SJSA1 (cell line): Measurements from ENCODE around the gene ZBTB20. TPM values are rescaled to one million over a fixed set of nuclear protein-coding genes. Genes with fewer than 3 reads are reported as not detected.

ENCODE experiments used
- DNase-seq, 2 experiments: peaks; one replicate each; pipeline ENCODE4 v3.0.0-alpha.2; 2015 to 2020; ENCODE audit warnings: low spot score in 2 of 2, low read depth in 1 of 2
- H3K27ac ChIP-seq: fragments of 250-450 bp; sonication (Bioruptor Pico); 2 replicates; pipeline ENCODE4 v1.5.1; 2020; ENCODE audit warnings: mild to moderate bottlenecking, moderate library complexity
- H3K27me3 ChIP-seq: fragments of 250-450 bp; sonication (Bioruptor Pico); replicated peaks from 2 replicates; pipeline ENCODE4 v1.5.1; 2020; ENCODE audit warnings: mild to moderate bottlenecking, moderate library complexity
- H3K36me3 ChIP-seq: fragments of 250-450 bp; sonication (Bioruptor Pico); 2 replicates; pipeline ENCODE4 v1.5.1; 2020; ENCODE audit warnings: mild to moderate bottlenecking
- H3K4me1 ChIP-seq: fragments of 250-450 bp; sonication (Bioruptor Pico); replicated peaks from 2 replicates; pipeline ENCODE4 v1.6.1; 2021; ENCODE audit warnings: mild to moderate bottlenecking
- H3K4me3 ChIP-seq: fragments of 250-450 bp; sonication (Bioruptor Pico); 2 replicates; pipeline ENCODE4 v1.5.1; 2020; ENCODE audit warnings: mild to moderate bottlenecking
- H3K9me3 ChIP-seq: fragments of 250-450 bp; sonication (Bioruptor Pico); replicated peaks from 2 replicates; pipeline ENCODE4 v1.5.1; 2020; ENCODE audit warnings: mild to moderate bottlenecking
- total RNA-seq: library from RNA; depleted of rRNA; stranded (reverse); fragments of >200 nt; shearing (Covaris generic); gene quantifications from 2 replicates; pipeline ENCODE4 v1.2.3, GENCODE V29; 2014

The ZBTB20 gene
- total RNA-seq, 1 experiment from 2014 or later = 18.2 TPM

DNA sequence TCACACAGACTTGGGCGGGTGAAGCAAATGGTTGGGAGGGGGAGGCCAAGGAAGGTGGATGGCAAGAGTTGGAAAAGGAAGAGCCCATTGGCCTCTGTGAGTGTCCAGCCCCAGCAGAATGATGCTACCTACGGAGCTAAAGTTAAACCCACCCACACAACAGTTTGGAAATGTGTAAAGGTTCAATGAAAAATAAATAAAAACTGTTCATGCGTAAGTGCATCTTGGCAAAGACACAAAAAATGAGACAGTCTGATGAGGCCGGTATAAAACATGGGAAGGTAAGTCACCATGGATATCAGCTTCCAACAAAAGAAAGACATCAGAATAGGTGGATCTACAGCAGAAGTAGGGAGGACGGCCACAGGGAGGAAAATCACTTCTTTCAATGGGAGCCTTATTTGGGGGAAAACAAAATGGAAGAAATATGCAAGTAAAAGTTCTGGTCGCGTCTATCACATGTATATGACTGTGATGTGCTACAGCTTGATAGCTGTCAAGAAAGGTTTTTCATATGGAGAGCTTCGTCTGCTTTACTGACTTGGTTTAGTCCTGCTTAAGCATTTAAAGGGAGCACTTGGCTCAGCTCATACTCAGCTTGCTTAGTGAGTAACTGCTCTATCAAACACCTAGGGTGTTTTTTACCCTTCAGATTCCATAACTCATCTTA lies 770.4 kb downstream of the ZBTB20 start:
- DNase-seq = no peak
- Histone ChIP-seq H3K4me1 (peaks cover 24% of the 10 kb centered on the region), H3K9me3 (no peaks in the 10 kb centered on the region), H3K27me3 (no peaks in the 10 kb centered on the region), H3K4me3 (no peak overlapping the region), H3K27ac (no peak overlapping the region), H3K36me3 (peaks cover 31% of the 10 kb centered on the region)

GRCh38 chr3:114375608-114376421 lies 771.3 kb downstream of the ZBTB20 start:
- Histone ChIP-seq H3K36me3 (peaks cover 32% of the 10 kb centered on the region), H3K27me3 (no peaks in the 10 kb centered on the region), H3K4me3 (no peak overlapping the region), H3K4me1 (peaks cover 16% of the 10 kb centered on the region), H3K9me3 (no peaks in the 10 kb centered on the region), H3K27ac (no peak overlapping the region)
- no peak for DNase-seq

DNA sequence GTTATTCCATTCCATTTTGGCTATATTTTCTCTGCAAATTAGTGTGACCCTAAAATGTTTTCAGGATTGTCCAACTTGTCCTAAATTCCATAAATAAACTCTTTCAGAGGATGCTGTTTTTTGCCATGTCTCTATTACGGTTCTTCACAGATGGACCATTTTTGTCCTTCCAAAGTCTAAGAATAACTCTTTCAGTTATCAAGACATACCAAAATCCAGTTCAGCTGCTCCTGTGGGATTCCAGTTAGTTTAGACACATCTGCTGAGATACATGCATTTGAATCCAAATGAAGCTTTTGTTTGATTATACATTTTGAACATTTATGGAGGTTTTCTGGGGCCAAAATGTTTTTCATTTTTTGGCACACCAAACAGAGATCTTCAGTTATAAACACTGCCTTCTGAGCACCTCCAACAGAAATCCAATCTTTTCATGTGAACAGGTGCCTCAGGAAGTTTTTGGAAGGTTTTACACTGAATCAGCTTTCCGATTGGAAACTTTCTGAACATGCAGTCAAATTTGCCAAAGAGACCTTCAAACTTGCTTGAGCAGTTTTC lies 772.6 kb downstream of the ZBTB20 start:
- Histone ChIP-seq H3K9me3 (no peaks in the 10 kb centered on the region), H3K27ac (no peak overlapping the region), H3K4me3 (no peak overlapping the region), H3K4me1 (peaks cover 4% of the 10 kb centered on the region), H3K27me3 (no peaks in the 10 kb centered on the region), H3K36me3 (peaks cover 27% of the 10 kb centered on the region)
- DNase-seq = no peak

- DNase-seq = no peak
- H3K27ac ChIP-seq = no peak overlapping the region
- no peaks in the 10 kb centered on the region for H3K4me1 ChIP-seq
- no peak overlapping the region for H3K4me3 ChIP-seq
- H3K9me3 ChIP-seq = no peaks in the 10 kb centered on the region
- 0 out of 2 replicates have a peak, but pooled peaks cover 9% of the 10 kb centered on the region for H3K36me3 ChIP-seq
- no peaks in the 10 kb centered on the region for H3K27me3 ChIP-seq
Measured at GRCh38 chr3:114370537-114371174, 776.4 kb downstream of the ZBTB20 start.

DNA sequence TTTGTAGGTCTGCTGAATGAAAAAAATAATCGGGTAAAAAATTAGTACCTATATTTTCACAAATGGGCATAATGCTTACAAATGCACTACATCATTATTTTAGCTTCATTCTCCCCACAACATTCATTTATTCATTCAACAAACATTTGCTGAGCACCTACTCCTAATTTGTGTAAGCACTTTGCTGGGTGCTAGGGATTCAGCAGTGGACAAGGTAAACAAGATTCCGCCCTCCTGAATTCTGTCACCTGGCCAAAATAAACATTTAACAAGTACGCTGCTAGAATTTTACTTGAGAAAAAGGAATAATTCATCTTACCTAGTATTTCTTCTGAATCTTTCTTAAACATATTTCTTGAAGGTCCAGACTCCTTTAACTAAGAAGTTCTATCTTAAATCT lies 781.2 kb downstream of the ZBTB20 start:
- H3K27me3 ChIP-seq = no peaks in the 10 kb centered on the region
- H3K36me3 ChIP-seq = no peaks in the 10 kb centered on the region
- peaks cover 7% of the 10 kb centered on the region; the same call in 1 of the 2 replicates for H3K4me1 ChIP-seq
- H3K4me3 ChIP-seq = no peak overlapping the region
- no peaks in the 10 kb centered on the region for H3K9me3 ChIP-seq
- no peak overlapping the region for H3K27ac ChIP-seq
- no peak for DNase-seq

DNA sequence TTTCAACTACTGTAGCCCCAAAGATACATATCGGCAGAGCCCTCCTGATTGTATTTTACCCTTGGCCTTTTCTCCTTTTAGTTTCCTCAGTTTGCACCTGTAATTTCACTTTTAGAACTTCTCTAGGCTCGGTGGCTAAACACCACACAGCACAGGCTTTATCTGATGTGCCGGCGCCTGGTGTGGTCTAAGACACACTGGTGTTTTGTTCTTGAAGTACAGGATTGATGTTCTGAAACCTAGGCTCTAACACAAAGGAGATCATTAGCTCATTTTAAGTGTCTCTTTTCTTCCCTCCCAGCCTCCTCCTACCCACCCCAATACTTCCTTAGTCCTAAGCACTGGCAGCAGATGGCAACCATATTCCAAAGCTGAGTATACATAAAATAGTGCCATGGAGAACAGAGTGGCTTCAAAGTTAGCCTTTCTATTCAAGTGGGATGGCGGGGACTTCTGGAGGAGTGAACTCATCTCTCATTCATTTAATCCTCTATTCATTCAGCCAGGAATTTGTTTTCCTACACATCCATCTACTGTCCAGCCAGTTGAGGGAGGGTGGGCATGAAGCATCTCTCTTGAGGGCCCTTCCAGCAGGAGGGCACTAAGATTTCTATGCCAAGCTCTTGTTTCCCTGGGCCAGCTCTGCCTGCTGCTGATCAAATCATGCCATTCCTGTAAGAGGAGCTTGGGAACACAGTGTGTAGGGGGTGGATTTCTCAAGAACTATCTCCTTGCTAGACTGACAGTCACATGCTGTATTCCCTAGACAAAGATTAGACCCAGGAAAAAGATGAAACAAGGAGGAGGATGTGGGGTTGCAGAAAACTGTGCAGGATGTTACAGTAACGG lies 782.1 kb downstream of the ZBTB20 start:
- Histone ChIP-seq H3K4me1 (peaks cover 7% of the 10 kb centered on the region; the same call in 1 of the 2 replicates), H3K27ac (no peak overlapping the region)
- DNase-seq = no peak

DNA sequence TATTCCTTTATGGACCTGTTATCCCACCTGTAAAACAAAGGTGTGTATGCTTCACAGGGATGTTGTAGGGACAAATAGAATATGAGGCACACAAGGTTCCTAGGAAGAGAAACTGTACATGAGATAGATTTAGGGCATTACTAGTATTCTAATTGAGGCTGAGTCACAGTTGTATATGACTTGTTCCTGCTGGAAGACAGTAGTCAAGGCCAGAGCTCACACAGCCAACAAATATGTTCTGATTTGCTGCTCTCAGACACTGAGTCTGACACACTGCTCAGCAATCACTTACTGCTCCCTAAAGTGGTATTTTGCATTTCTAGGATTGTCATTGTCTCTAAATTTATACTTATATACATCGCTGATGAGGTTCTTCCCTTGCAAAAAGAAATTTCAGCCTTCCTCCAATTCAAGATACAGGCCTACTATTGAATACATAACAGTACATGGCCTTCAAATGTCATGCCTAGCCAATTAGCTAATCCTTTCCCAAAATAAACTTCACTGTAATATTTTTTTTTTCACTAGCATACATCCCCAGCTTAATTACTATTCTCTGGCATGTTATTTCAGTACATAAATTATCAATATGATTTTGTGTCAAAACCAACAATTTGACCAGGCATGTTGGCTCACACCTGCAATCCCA lies 783.4 kb downstream of the ZBTB20 start:
- peaks cover 7% of the 10 kb centered on the region; the same call in 1 of the 2 replicates for H3K4me1 ChIP-seq
- H3K4me3 ChIP-seq = no peak overlapping the region
- H3K27ac ChIP-seq = no peak overlapping the region
- peak in 1 of 2 experiments; percentile 11 for DNase-seq
- no peaks in the 10 kb centered on the region for H3K9me3 ChIP-seq
- no peaks in the 10 kb centered on the region for H3K36me3 ChIP-seq
- H3K27me3 ChIP-seq = no peaks in the 10 kb centered on the region

More for the DNA sequence above, 782.1 kb downstream of the ZBTB20 start:
- Histone ChIP-seq H3K9me3 (no peaks in the 10 kb centered on the region), H3K27me3 (no peaks in the 10 kb centered on the region), H3K4me3 (no peak overlapping the region), H3K36me3 (no peaks in the 10 kb centered on the region)

- peak in 1 of 2 experiments; percentile 15 for DNase-seq
- Histone ChIP-seq H3K27ac (no peak overlapping the region), H3K36me3 (no peaks in the 10 kb centered on the region), H3K9me3 (no peaks in the 10 kb centered on the region), H3K4me1 (peaks cover 7% of the 10 kb centered on the region; the same call in 1 of the 2 replicates), H3K4me3 (no peak overlapping the region), H3K27me3 (no peaks in the 10 kb centered on the region)
Measured at GRCh38 chr3:114362815-114363214, 784.3 kb downstream of the ZBTB20 start.

DNA sequence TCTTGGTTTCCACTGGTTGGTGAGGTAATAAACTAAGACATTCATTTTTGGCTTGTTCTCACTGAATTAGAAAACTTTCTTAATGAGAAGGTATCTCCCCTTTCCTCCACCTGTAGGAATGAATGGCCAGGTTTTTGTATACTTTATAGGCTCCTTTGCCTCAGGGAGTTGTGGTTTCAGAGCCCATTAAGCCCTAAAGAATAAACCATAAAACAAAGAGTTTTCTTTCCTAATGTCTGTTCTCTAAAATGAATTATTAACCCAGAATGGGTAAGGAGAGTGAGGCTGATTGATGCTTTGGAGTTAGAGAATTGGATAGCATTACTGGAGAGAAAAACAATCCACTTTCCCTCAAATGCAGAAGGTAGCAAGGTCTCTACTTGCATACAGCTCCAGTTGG lies 785.7 kb downstream of the ZBTB20 start:
- Histone ChIP-seq H3K9me3 (no peaks in the 10 kb centered on the region), H3K27me3 (no peaks in the 10 kb centered on the region)
- DNase-seq = no peak

DNA sequence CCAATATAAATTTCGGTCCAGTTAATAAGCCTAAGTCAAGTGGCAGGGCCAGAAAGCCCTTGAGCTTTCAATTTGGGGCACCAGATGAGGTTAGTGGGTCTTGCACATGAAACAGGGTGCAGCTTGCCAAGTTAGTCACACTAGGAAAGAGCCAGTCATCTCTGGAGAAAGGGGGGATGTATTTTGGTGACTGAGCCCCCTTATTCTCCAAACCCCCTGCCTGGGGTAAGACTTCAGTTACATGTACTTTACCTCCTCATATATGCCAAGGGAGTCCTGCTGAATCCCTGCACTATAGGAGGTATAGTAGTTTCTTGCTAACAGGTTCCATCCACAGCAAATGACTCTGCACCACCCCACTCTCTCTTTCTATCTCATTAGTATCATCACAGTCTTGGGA lies 790.6 kb downstream of the ZBTB20 start:
- no peaks in the 10 kb centered on the region for H3K27me3 ChIP-seq
- no peak for DNase-seq
- peaks cover 2% of the 10 kb centered on the region; the same call in 1 of the 2 replicates for H3K36me3 ChIP-seq
- H3K4me3 ChIP-seq = no peak overlapping the region
- H3K4me1 ChIP-seq = no peaks in the 10 kb centered on the region
- H3K9me3 ChIP-seq = no peaks in the 10 kb centered on the region
- no peak overlapping the region for H3K27ac ChIP-seq

More for the DNA sequence above, 785.7 kb downstream of the ZBTB20 start:
- Histone ChIP-seq H3K27ac (no peak overlapping the region), H3K36me3 (no peaks in the 10 kb centered on the region), H3K4me3 (no peak overlapping the region), H3K4me1 (peaks cover 7% of the 10 kb centered on the region; the same call in 1 of the 2 replicates)

DNA sequence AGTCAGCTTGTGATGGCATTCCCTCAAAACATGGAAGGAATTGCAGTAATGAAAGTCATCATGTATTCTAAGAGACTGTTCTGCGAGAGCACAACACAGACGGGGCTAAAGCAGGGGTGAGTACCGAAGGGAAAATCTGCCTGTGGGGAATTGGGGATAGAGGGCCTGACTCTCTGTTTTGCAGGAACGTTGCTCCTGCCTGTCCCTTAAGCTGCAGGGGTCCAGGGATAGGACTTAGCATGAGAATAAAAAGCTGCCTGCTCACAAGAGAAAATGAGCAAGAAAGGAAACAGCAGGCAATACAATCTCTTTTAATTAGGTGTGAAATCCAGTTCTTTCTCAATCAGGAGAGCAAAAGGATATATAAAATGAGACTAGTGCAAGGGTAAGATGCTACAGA lies 791.0 kb downstream of the ZBTB20 start:
- no peak for DNase-seq
- no peak overlapping the region for H3K27ac ChIP-seq

GRCh38 chr3:114355653-114356052 lies 791.4 kb downstream of the ZBTB20 start:
- no peak for DNase-seq

More for the DNA sequence above, 791.0 kb downstream of the ZBTB20 start:
- H3K36me3 ChIP-seq = peaks cover 6% of the 10 kb centered on the region; the same call in 1 of the 2 replicates
- no peaks in the 10 kb centered on the region for H3K9me3 ChIP-seq
- no peaks in the 10 kb centered on the region for H3K4me1 ChIP-seq
- H3K4me3 ChIP-seq = no peak overlapping the region
- H3K27me3 ChIP-seq = no peaks in the 10 kb centered on the region

More at GRCh38 chr3:114355653-114356052, 791.4 kb downstream of the ZBTB20 start:
- peaks cover 9% of the 10 kb centered on the region; the same call in 1 of the 2 replicates for H3K36me3 ChIP-seq
- no peaks in the 10 kb centered on the region for H3K27me3 ChIP-seq
- H3K9me3 ChIP-seq = no peaks in the 10 kb centered on the region
- H3K4me1 ChIP-seq = no peaks in the 10 kb centered on the region
- H3K27ac ChIP-seq = no peak overlapping the region
- no peak overlapping the region for H3K4me3 ChIP-seq
